ENCODE measurements around the gene WFDC1.

Gene WFDC1

DNA sequence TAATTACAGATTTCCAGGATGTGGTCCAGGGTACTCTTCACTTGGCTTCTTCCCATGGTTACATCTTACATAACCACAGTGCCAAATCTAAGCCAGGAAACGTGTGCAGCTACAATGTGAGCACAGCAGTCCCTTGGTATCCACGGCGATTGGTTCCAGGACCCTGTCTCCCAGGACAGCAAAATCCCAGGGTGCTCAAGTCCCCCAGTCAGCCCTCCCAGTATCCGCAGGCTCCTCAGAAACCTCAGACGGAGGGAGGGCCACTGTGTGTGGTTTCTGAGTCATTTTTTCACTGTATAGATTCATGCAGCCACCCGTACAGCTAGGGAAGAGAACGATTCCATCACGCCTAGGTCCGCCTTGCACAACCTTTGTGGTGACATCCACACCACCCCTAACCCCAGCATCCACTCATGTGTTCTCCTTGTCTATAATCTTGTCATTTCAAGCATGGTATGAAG lies 62.5 kb downstream of the WFDC1 start:
- DNase-seq = no peak

DNA sequence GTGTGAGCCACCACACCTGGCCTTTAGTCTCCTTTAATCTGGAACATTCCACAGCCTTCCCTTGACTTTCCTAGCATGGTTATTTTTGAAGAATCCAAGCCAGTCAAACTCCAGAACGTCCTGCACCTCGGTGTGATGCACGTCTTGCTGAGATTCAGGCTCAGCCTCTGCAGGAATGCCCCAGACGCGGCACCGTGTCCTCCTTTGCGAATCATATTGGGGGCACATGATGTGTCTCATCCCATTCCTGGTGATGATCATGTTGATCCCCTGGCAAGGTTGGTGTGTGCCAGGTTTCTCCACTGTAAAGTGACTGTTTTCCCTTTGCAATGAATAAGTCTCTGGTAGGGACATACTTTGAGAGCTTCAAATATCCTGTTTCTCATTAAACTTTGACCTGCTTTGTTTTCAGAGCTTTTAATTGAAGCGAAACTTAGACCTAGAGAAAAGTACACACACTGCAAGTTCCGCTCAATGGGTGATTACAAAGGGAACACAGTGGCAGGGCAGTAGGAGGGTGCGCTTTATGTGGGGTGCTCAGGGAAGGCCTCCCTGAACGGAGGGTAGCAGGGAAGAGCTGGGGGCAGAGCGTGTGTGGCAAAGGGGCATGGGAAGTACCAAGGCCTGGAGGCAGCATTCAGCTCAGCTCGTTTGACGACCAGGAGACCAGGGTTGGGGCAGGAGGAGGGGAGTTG lies 64.1 kb downstream of the WFDC1 start:
- no peak for DNase-seq

DNA sequence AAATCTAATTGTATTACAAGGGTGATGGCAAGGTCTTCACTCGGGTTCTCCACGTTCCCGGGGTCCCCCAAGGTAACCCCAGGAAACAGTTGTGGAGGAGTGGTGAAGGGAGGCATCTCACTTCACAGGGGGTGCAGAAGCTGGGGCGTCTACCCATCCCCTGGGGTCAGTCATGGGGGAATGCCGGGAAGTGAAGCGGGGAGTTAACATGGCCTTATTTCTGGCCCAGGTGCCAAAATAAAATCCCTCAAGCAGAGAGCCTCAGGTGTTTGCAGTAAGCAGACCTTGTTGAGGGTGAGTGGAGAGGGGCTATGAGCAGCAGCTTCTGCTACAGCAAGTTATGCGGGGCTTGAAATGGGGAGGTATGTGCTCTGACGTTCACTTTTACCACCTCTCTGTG lies 64.6 kb downstream of the WFDC1 start:
- DNase-seq = no peak

DNA sequence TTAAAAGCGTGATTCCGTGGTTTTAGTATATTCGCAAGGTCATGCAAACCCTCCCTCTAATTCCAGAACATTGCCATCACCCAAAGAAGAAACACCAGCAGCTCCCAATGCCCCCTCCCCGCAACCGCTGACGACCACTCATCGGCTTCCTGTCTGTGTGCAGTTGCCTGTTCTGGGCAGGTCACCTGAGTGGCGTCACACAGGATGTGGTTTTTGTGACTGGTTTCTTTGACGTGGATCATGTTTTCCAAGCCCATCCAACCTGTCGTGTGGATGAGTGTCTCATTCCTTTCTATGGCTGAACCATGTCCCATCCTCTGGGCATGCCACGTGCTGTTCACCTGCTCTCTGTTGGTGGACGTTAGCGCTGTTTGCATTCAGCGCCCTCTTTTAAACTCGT lies 65.5 kb downstream of the WFDC1 start:
- DNase-seq = no peak

DNA sequence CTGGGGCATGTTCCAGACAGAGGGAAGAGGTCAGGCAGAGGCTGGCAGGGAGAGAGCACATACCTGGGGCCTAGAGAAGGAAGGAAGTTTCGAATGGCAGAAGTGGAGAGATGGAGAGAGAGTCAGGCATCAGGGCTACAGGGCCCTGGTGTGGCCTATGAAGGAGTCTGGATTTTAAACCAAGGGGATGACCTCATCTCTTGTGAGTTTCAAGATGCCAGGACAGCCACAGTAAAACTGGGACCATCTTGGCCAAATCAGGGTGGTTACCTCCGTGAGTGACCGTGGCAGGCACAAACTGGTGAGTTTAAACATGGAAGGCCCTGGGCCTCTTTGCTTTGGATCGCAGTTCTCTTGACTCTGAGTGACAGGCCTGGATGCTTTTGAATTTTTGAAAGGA lies 66.1 kb downstream of the WFDC1 start:
- DNase-seq = no peak

DNA sequence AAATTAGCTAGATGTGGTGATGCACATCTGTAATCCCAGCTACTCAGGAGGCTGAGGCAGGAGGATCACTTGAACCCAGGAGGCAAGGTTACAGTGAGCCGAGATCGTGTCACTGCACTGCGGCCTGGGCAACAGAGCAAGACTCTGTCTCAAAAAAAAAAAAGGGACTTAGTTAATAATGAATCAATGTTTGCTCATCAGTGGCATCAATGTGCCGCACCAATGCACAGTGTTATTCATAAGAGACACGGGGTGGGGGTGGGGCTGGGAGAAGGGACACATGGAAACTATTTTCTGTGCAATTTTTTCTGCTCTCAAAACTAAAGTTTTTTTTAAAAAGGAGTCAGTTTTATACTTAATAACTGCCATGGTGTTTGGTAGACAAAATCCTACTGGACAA lies 66.9 kb downstream of the WFDC1 start:
- DNase-seq = no peak

DNA sequence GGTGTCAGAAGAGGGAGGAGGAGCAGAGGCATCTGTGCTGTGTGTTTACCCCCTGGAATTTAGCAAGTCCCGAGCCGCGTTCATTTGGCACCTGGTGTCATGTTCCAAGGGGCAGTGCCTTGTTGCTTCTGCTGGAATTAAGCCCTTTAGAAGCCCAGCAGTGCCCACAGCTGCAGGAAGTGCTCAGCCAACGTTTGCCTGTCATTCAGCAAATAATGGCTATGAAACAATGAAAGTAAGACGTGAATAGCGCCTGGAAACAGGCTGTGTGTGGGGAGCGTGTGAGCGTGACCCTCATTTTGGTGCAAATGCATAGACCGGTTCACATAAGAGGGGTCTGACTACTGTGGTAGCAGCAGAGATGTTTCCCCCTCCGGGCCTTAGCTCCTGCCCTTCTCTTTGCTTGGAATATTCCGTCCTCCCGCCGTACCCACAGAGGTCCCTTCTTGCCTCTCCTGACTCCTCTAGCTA lies 67.8 kb downstream of the WFDC1 start:
- no peak for DNase-seq

DNA sequence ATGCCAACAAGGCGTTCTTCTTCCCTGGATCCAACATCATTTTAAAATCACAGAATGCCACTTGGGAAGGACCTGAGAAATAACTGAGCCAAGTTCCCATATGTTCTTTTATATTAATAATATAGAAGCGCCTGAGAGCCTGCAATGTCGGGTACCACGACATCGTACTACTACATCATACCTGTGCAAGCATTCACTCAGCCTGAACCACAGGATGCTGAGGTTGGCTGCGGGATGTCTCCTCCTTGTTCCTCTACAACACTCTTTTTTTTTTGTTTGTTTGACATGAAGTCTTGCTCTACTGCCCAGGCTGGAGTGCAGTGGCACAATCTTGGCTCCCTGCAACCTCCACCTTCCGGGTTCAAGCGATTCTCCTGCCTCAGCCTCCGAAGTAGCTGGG lies 71.5 kb downstream of the WFDC1 start:
- DNase-seq = no peak

DNA sequence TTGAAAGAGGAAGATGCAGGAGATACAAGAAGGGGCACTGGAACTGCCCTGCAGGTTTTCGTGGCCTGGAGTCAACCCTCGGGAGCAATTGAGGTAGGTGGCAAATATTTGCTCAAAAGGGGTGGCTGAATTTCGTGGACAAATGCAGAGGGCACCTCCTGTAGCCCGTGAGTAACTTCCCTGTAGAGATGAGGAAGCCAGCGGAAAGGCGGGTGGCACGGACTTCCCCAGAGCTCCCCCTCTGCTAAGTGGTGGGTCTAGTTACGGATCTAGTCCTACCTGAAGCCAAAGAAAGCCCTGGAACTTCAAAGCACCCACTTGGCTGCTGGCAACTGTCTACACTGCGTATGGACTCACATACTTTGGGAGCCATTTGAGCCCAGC lies 72.6 kb downstream of the WFDC1 start:
- DNase-seq = no peak

DNA sequence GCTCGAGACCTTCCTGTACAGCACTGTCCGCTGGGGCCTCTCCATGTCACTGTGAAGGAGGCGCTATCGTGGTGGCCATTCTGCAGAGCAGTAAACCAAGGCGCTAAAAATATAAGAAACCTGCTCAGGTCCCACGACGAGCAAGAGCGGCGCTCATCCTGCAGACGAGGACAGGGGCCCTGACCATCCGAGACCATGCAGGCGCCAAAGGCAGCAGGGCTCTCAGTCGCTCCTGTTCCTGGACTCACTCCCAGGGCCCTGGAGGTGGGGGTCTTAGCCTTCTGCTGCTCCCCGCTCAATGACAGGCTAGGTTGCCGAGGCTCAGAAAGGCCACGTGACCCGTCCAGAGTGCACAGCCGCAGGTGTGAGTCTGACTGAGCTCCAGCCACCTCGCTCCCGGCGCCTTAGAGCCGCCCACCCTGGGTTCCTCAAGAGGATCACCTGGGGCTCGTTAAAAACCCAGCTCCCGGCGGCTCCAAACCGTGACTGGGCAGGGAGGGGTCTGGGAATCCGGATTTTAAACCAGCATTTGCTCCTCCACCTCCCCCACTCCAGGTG lies 73.2 kb downstream of the WFDC1 start:
- no peak for DNase-seq

DNA sequence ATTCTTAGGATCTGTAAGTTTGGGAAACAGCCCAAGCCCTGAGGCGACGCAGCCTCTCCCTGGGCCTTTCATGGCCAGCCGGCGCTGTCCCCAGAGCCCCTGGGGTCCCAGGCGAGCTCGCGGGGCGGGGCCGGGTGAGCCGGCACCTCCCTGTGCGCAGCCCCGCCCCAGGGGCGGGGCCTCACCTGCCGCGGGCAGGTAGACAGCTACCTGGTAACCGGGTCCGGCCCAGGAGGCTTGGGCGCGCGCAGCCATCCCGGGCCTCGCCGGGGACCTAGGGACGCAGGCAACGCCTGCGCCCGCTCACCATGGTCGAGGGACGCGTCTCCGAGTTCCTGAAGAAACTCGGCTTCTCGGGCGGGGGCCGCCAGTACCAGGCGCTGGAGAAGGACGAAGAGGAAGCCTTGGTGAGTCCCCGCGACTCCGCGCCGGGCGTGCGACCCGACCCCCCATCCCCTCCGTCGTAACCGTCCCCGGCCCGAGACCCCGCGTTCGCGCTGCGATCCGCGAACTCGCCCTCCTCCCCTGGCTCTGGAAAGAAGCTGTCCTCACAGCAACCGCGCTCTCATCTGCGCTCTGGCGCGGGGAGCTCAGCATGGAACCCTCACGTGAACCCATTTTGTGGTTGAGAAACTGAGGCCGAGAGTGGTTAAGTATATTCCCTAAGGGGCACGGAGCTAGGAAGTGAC lies 73.8 kb downstream of the WFDC1 start, which contains the start of gene ATP2C2:
ATP2C2 (plus strand) TSS at position 231 of the 689 bp plus-strand sequence; CDS start at position 309, 78 bp downstream.
- no peak for DNase-seq

DNA sequence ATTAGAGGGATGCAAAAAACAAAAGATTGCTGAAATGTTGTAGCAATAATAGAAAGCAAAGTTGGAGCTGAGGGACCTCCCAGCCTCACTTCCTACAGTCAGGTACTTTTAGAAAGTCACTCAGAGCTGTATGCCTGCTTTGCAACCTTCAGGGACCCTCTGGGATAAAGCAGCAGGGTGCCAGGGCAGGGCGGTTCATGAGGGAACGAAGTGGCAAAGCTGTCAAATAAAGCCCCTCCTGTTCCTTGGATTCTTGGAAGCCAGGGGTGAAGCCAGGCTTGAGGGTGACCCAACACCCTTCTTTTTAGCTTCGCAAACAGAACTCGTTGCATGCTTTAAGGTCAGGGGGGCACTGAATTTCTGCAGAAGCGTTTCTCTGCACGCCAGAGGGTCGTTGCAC lies 74.4 kb downstream of the WFDC1 start:
- DNase-seq = no peak

DNA sequence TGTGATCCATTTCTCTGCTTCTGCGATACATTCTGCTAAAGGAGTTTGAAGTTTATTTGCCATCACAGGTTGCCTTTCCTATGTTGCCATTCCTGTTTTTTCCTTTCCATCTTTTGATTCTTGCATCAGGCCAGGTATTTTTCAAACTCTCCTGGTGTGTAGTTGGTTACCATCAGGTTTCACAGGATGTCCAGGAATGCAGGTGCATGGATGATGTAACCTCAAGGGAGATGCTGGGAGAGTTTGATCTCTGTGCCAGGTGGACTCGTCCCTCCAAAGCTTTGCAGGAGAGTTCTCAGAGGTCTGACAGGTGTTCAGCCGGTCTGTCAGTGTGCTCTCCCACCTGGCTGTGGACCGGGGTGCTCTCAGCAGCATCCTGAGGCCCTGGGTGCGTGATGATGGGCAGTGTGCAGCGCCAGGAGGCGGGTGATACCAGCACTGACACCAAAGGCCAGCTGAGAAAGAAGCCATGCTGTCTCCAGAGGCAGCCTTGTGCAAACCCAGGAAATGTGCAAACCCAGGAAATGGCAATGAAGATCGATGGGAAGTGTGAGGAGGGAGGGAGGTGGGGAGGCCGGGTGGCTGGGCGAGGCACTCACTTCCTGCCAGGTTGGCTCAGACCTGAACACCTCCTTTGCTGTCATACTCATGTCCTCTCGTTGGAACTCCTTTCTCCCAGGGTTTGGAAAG lies 75.4 kb downstream of the WFDC1 start:
- no peak for DNase-seq

DNA sequence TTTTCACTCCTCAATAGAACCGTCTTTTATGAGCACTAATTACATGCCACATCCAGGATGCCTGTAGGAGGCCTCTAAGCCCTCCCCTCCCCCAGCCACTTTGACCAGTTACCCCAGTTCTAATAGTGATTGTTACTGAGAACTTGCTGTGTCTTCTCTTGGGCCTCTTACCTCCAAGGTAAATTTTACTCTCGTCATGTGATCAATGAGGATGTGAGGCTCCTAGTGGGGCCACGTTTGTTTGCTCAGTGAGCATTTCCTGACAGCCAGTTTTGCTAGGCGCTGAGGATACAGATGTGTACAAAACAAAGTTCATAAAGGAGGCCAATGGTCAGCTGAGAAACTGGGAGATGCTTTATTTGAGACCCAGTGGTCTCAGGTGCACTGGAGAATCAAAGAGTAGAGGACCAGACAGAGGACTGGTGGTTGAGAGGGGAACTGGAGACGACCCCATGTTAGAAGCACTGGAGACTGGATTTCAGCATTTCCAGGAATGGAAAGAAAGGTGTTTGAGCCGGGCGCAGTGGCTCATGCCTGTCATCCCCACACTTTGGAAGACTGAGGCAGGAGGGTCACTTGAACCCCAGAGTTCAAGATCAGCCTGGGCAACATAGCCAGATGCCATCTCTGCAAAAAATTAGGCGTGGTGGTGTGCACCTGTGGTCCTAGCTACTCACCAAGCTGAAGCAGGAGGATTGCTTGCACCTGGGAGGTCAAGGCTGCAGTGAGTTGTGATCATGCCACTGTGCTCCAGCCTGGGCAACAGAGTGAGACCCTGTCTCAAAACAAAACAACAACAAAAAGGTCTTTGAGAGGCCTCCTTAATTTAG lies 76.3 kb downstream of the WFDC1 start:
- DNase-seq = no peak

DNA sequence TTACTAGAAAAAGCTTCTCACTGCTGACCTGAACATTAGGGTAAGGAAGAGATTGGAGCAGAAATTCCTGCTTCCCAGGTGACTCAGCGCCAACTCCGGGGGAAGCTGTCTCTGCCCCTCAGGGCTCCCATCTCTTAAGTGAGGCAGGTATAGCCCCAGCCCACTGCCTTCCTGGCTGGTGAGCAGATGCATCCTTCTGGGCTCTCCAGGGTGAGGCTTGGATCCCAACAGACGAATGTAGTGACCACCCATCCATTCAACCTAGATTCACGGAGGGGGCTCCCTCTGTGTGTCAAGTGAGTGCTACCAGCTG lies 76.8 kb downstream of the WFDC1 start:
- DNase-seq = no peak

DNA sequence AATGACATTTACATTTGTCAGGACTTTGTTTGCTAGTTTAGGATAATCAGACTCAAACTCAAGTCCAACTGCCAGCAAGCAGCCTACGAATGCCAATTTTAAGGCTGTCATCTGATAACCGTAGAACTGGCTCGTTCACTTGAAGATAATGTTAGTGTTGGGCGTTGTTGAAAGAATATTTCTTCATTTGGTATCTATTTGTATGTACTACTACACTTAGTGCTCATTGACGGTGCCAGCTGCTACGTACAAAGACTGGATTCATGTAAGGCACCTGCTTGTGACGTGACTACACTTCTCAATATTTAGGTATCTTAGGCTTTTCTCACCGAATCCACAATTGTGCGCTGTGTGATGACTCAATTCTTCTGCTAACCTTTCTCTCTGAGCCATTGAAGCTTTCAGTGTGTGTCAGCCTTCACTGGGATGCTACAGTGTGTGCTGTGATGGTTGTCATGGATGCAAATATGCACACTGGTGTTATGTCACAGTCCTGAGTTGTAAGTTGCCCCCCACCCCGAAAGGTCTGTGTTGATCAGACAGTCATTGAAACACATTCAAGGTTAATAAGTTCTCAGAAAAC lies 79.3 kb downstream of the WFDC1 start:
- no peak for DNase-seq

DNA sequence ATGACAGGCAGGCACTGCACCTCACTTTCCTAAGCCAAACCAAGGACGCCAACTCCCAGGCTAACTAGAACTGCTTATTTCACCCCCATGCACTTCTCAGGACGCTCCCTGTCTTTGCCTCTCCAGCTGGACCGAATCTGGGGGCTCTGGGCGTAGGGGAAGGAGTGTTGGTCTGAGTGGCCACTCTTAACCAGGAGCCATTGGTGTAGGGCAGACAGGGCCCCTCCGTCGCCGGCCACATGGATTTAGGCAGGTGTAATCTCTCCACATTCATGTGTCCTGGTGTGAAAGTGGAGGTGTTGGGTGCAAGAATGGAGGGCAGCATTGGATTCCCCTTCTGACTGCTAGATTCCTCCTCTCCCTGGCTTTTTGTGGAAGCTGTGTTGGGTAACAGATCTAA lies 83.4 kb downstream of the WFDC1 start:
- no peak for DNase-seq

DNA sequence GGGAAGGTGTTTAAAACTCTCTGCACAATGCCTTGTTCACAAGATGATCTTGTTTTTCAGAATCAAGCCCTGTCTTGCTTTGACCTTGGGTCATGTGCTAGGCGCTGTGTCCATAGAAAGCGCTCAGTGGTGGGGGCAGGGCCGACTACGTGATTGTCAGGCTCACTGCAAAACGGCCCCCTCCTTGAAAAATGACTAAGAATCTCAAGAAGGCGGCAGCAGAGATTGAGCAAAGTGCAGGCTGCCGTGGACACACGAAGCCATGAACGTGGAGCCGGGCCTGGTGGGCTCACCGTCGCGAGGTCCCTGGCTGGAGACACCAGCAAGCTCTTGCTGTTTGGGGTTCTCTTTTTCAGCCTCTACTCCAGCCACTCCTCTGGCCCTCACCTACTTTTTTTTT lies 83.9 kb downstream of the WFDC1 start:
- DNase-seq = no peak

DNA sequence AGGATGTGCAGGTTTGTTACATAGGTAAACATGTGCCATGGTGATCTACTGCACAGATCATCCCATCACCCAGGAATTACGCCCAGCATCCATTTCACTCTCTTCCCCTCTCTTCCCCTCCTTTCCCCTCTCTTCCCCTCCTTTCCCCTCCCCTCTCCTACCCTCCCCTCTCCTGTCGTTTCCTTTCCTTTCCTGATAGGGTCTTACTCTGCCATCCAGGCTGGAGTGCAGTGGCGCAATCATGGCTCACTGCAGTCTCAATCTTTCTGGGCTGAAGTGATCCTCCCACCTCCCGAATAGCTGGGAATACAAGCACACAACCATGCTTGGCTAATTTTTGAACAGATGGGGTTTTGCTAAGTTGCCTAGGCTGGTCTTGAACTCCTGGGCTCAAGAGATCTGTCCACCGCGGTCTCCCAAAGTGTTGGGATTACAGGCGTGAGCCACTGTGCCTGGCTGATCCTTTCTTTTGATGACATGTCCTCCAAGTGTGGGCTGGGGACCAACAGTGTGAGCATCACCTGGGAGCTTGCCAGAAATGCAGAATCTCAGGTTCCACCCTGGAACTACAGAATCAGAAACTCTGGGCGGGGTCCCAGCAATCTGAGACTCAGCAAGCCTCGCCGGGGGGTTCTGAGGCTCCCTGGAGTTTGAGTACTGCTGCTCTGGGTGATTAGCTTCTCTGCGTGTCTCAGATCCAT lies 84.5 kb downstream of the WFDC1 start:
- DNase-seq = no peak
